SK-N-SH treated with all-trans-retinoic acid at 6 μM for 48 hours (cell line): ENCODE measurements around the gene RRAS2.

ENCODE experiments used
- ATAC-seq: fragments of 200-7000 bp; cut with Tn5 transposase; 3 replicates; pipeline ENCODE4 v1.9.1; 2020; ENCODE audit warnings: mild to moderate bottlenecking, moderate library complexity
- ARNTL ChIP-seq: fragments of 450-650 bp; formaldehyde crosslinking; IDR thresholded peaks from 2 replicates; pipeline ENCODE4 v1.5.0; 2020; ENCODE audit warnings: low read depth, mild to moderate bottlenecking, moderate library complexity, borderline replicate concordance
- BACH2 ChIP-seq: fragments of 250-450 bp; sonication (Bioruptor Pico); IDR thresholded peaks from 2 replicates; pipeline ENCODE4 v1.9.0; 2021; ENCODE audit warnings: mild to moderate bottlenecking, borderline replicate concordance
- CREB5 ChIP-seq: fragments of 250-450 bp; sonication (Bioruptor Pico); IDR thresholded peaks from 2 replicates; pipeline ENCODE4 v1.5.1; 2020; ENCODE audit warnings: low read depth, mild to moderate bottlenecking, moderate library complexity
- CSRNP3 ChIP-seq: fragments of 250-450 bp; sonication (Bioruptor Pico); IDR thresholded peaks from 2 replicates; pipeline ENCODE4 v1.5.1; 2021; ENCODE audit warnings: mild to moderate bottlenecking, moderate library complexity
- GLIS3 ChIP-seq: fragments of 250-450 bp; sonication (Bioruptor Pico); IDR thresholded peaks from 2 replicates; pipeline ENCODE4 v1.5.0; 2020; ENCODE audit warnings: mild to moderate bottlenecking, moderate library complexity
- ISL1 ChIP-seq: fragments of 250-450 bp; sonication (Bioruptor Pico); IDR thresholded peaks from 2 replicates; pipeline ENCODE4 v2.1.2; 2022; ENCODE audit warnings: mild to moderate bottlenecking, moderate library complexity
- OSR1 ChIP-seq: fragments of 250-450 bp; sonication (Bioruptor Pico); IDR thresholded peaks from 2 replicates; pipeline ENCODE4 v1.8.0; 2022; ENCODE audit warnings: moderate library complexity, mild to moderate bottlenecking, inconsistent platforms
- PATZ1 ChIP-seq: fragments of 250-450 bp; sonication (Bioruptor Pico); IDR thresholded peaks from 2 replicates; pipeline ENCODE4 v1.8.0; 2020; ENCODE audit warnings: mild to moderate bottlenecking, moderate library complexity, borderline replicate concordance
- POU6F1 ChIP-seq: fragments of 250-450 bp; sonication (Bioruptor Pico); IDR thresholded peaks from 2 replicates; pipeline ENCODE4 v1.8.0; 2021; ENCODE audit warnings: low read depth, mild to moderate bottlenecking, moderate library complexity, borderline replicate concordance
- PPARA ChIP-seq: fragments of 250-450 bp; sonication (Bioruptor Pico); IDR thresholded peaks from 2 replicates; pipeline ENCODE4 v1.5.0; 2020; ENCODE audit warnings: mild to moderate bottlenecking, borderline replicate concordance
- RARB ChIP-seq: fragments of 250-450 bp; sonication (Bioruptor Pico); IDR thresholded peaks from 2 replicates; pipeline ENCODE4 v1.8.0; 2021; ENCODE audit warnings: mild to moderate bottlenecking, moderate library complexity
- SNAI2 ChIP-seq: fragments of 250-450 bp; sonication (Bioruptor Pico); IDR thresholded peaks from 2 replicates; pipeline ENCODE4 v1.5.0; 2020; ENCODE audit warnings: mild to moderate bottlenecking, moderate library complexity
- TCF4 ChIP-seq: fragments of 250-450 bp; sonication (Bioruptor Pico); IDR thresholded peaks from 2 replicates; pipeline ENCODE4 v1.8.0; 2021; ENCODE audit warnings: mild to moderate bottlenecking, moderate library complexity, borderline replicate concordance
- TSHZ2 ChIP-seq: fragments of 250-450 bp; sonication (Bioruptor Pico); IDR thresholded peaks from 2 replicates; pipeline ENCODE4 v1.5.0; 2020; ENCODE audit warnings: mild to moderate bottlenecking, moderate library complexity
- ZC3H10 ChIP-seq: fragments of 250-450 bp; sonication (Bioruptor Pico); IDR thresholded peaks from 2 replicates; pipeline ENCODE4 v1.5.1; 2021; ENCODE audit warnings: mild to moderate bottlenecking, moderate library complexity
- ZFP3 ChIP-seq: fragments of 250-450 bp; sonication (Bioruptor Pico); IDR thresholded peaks from 2 replicates; pipeline ENCODE4 v1.5.0; 2020; ENCODE audit warnings: mild to moderate bottlenecking, moderate library complexity
- ZFP30 ChIP-seq: fragments of 450-650 bp; formaldehyde crosslinking; IDR thresholded peaks from 2 replicates; pipeline ENCODE4 v1.5.0; 2022; ENCODE audit warnings: mild to moderate bottlenecking, moderate library complexity
- ZNF565 ChIP-seq: fragments of 450-650 bp; formaldehyde crosslinking; conservative IDR thresholded peaks from 2 replicates; pipeline ENCODE4 v1.5.0; 2020; ENCODE audit warnings: low read depth, mild to moderate bottlenecking, moderate library complexity
- ZNF70 ChIP-seq: fragments of 450-650 bp; formaldehyde crosslinking; IDR thresholded peaks from 2 replicates; pipeline ENCODE4 v1.5.0; 2020; ENCODE audit warnings: mild to moderate bottlenecking, moderate library complexity
- ZNF8 ChIP-seq: fragments of 450-650 bp; formaldehyde crosslinking; IDR thresholded peaks from 2 replicates; pipeline ENCODE4 v1.5.0; 2020; ENCODE audit warnings: mild to moderate bottlenecking, moderate library complexity

The RRAS2 gene

GRCh38 chr11:14235701-14236100, 123.3 kb downstream of the RRAS2 start:
- no peak for TF ChIP-seq PPARA (CRISPR knock-in tag)
- TF ChIP-seq OSR1 (CRISPR knock-in tag) = no peak
- TF ChIP-seq ISL1 (CRISPR knock-in tag) = no peak
- no peak for TF ChIP-seq GLIS3 (CRISPR knock-in tag)
- TF ChIP-seq BACH2 (CRISPR knock-in tag) = no peak
- TF ChIP-seq ZC3H10 = no peak
- no peak for TF ChIP-seq TSHZ2 (CRISPR knock-in tag)
- no peak for TF ChIP-seq ZNF70 (CRISPR knock-in tag)
- TF ChIP-seq RARB (CRISPR knock-in tag) = no peak
- no peak for TF ChIP-seq ZNF565 (CRISPR knock-in tag)
- no peak for TF ChIP-seq ZFP30 (CRISPR knock-in tag)
- TF ChIP-seq ARNTL (CRISPR knock-in tag) = no peak
- no peak for ATAC-seq

GRCh38 chr11:14234446-14234845, 124.5 kb downstream of the RRAS2 start:
- ATAC-seq = no peak

More at GRCh38 chr11:14234446-14234845, 124.5 kb downstream of the RRAS2 start:
- TF ChIP-seq SNAI2 (CRISPR knock-in tag) (no peak), TCF4 (no peak), ZNF565 (CRISPR knock-in tag) (no peak), POU6F1 (CRISPR knock-in tag) (no peak), ZFP3 (no peak), CSRNP3 (CRISPR knock-in tag) (no peak), RARB (CRISPR knock-in tag) (no peak), ZNF8 (no peak), CREB5 (CRISPR knock-in tag) (no peak), ZFP30 (CRISPR knock-in tag) (no peak), PATZ1 (CRISPR knock-in tag) (no peak), PPARA (CRISPR knock-in tag) (no peak), ARNTL (CRISPR knock-in tag) (no peak), ZNF70 (CRISPR knock-in tag) (no peak), OSR1 (CRISPR knock-in tag) (no peak)
